Neural progenitor cell (in vitro differentiated cells): ENCODE results near the gene DLX6. TPM values are rescaled to one million over a fixed set of nuclear protein-coding genes. Genes with fewer than 3 reads are reported as not detected.

Source experiments
- DNase-seq: peaks from one replicate; pipeline ENCODE4 v3.0.0-alpha.2; 2016; ENCODE audit warnings: low spot score
- H2AFZ ChIP-seq: fragments of 200-600 bp; sonication (generic); replicated peaks from 2 replicates; pipeline ENCODE4 v1.6.1; 2016; ENCODE audit warnings: antibody characterized with exemption
- H3F3A ChIP-seq: fragments of 200-600 bp; sonication (generic); 2 replicates; pipeline ENCODE4 v1.6.1; 2016; ENCODE audit warnings: antibody characterized with exemption, low read depth
- H3K27ac ChIP-seq: fragments of 200-600 bp; sonication (generic); 2 replicates; pipeline ENCODE4 v1.5.1; 2016; ENCODE audit warnings: mild to moderate bottlenecking
- H3K27me3 ChIP-seq: fragments of 200-600 bp; sonication (generic); 2 replicates; pipeline ENCODE4 v1.6.1; 2016; ENCODE audit warnings: mild to moderate bottlenecking, moderate library complexity
- H3K36me3 ChIP-seq: fragments of 200-600 bp; sonication (generic); 2 replicates; pipeline ENCODE4 v1.5.1; 2016
- H3K4me1 ChIP-seq: fragments of 200-600 bp; sonication (generic); 2 replicates; pipeline ENCODE4 v1.6.1; 2016; ENCODE audit warnings: mixed run types
- H3K4me2 ChIP-seq: fragments of 200-600 bp; sonication (generic); 2 replicates; pipeline ENCODE4 v1.6.1; 2016
- H3K4me3 ChIP-seq: fragments of 200-600 bp; sonication (generic); 2 replicates; pipeline ENCODE4 v1.5.1; 2016
- H3K79me2 ChIP-seq: fragments of 200-600 bp; sonication (generic); 2 replicates; pipeline ENCODE4 v1.6.1; 2016; ENCODE audit warnings: low read depth
- H3K9ac ChIP-seq: fragments of 200-600 bp; sonication (generic); 2 replicates; pipeline ENCODE4 v1.6.1; 2016
- H3K9me3 ChIP-seq: fragments of 200-600 bp; sonication (generic); 2 replicates; pipeline ENCODE4 v1.5.1; 2016; ENCODE audit warnings: low read depth
- H4K20me1 ChIP-seq: fragments of 200-600 bp; sonication (generic); 2 replicates; pipeline ENCODE4 v1.6.1; 2016; ENCODE audit warnings: low read depth
- H3K27ac Mint-ChIP-seq: 3 replicates; pipeline ENCODE4 v1.8.0; 2021; ENCODE audit warnings: mixed read lengths
- H3K27me3 Mint-ChIP-seq: 2 replicates; pipeline ENCODE4 v1.8.0; 2022; ENCODE audit warnings: low read depth, mild to moderate bottlenecking, inconsistent platforms, moderate library complexity, mixed read lengths; ENCODE audit not compliant: insufficient read depth
- H3K36me3 Mint-ChIP-seq: 3 replicates; pipeline ENCODE4 v1.8.0; 2021; ENCODE audit warnings: mixed read lengths
- H3K4me1 Mint-ChIP-seq: 3 replicates; pipeline ENCODE4 v1.8.0; 2021; ENCODE audit warnings: mixed read lengths
- H3K4me3 Mint-ChIP-seq: 3 replicates; pipeline ENCODE4 v1.8.0; 2021; ENCODE audit warnings: mild to moderate bottlenecking, moderate library complexity, mixed read lengths
- H3K9me3 Mint-ChIP-seq: 3 replicates; pipeline ENCODE4 v1.8.0; 2020; ENCODE audit warnings: mixed read lengths
- CTCF ChIP-seq: fragments of 200-600 bp; sonication (generic); IDR thresholded peaks from 2 replicates; pipeline ENCODE4 v1.5.1; 2017; ENCODE audit warnings: antibody characterized with exemption, mild to moderate bottlenecking
- EZH2 ChIP-seq: fragments of 200-600 bp; sonication (generic); IDR thresholded peaks from 2 replicates; pipeline ENCODE4 v1.6.1; 2017; ENCODE audit warnings: antibody characterized with exemption, mild to moderate bottlenecking, moderate library complexity
- EZH2phosphoT487 ChIP-seq: fragments of 200-600 bp; sonication (generic); IDR thresholded peaks from 2 replicates; pipeline ENCODE4 v1.6.1; 2017; ENCODE audit warnings: antibody characterized with exemption
- total RNA-seq: library from RNA; depleted of rRNA; stranded (reverse); fragments of >200 nt; gene quantifications from 2 replicates; pipeline ENCODE4 v1.2.3, GENCODE V29; 2015; ENCODE audit warnings: low replicate concordance

DLX6 gene
- 0.19 TPM in 1 of 2 replicates, not detected in the other for total RNA-seq

DNA sequence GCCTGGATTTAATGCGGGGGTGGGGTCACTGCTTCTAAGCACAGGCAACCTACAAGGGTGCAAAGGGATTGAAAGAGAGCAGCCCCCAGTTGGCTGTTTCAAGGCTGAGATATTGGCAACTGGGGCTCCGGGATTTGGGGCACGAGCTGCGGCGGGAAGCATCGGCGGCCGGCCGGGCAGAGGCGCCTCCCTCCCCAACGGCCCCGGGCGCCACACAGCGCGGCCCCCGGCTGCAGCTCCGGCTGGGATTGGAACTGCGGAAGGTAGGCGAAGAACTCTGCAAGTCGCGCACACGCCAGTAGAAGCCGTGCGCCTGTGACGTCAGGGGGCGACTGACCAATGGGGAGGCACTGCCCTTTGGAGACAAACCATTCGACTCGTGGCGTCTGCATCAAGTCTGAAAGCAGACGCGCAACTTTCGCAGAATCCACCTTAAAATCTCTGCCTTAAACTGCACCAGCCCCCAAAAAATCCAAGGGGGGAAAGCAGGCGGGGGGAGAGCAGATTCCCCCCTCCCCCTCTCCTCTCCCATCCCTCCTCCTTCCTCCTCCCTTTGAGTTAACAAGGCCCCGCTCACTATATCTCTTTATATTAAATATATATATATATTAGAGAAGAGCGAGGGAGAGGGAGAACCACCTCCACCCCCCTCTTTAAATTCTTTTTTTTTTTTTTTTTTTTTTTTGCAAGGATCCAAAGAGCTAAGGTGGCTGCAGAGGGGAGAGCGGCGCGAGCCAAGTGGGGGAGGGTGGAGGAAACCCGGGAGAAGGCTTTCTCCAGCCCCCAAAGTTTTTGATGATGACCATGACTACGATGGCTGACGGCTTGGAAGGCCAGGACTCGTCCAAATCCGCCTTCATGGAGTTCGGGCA lies at the start of gene DLX6:
Gene DLX6 (plus strand): TSS at position 371 of the 872 bp plus-strand sequence. CDS start 425 bp downstream, at position 796.
- H3K36me3 Mint-ChIP-seq: no peaks in the 10 kb centered on the region
- Histone ChIP-seq H3K4me2 (peak within 1 kb of the TSS; percentile 84), H3K4me3 (peak within 1 kb of the TSS; percentile 47), H3K27me3 (peaks cover 100% of the 10 kb centered on the region), H3K27ac (no peak within 1 kb of the TSS), H4K20me1 (peaks cover 87% of the 10 kb centered on the region), H2AFZ (no peak within 1 kb of the TSS), H3F3A (peaks cover 59% of the 10 kb centered on the region), H3K9me3 (no peaks in the 10 kb centered on the region), H3K36me3 (no peaks in the 10 kb centered on the region), H3K4me1 (peaks cover 11% of the 10 kb centered on the region), H3K9ac (no peak within 1 kb of the TSS), H3K79me2 (no peaks in the 10 kb centered on the region)
- no peak within 1 kb of the TSS for H3K27ac Mint-ChIP-seq
- DNase-seq: peak; percentile 95
- peaks cover 7% of the 10 kb centered on the region for H3K4me1 Mint-ChIP-seq
- peak within 1 kb of the TSS; percentile 88 for H3K4me3 Mint-ChIP-seq
- peaks cover 89% of the 10 kb centered on the region for H3K27me3 Mint-ChIP-seq
- no peak for TF ChIP-seq EZH2phosphoT487
- TF ChIP-seq CTCF: no peak
- no peak for TF ChIP-seq EZH2
- peaks cover 3% of the 10 kb centered on the region for H3K9me3 Mint-ChIP-seq

DNA sequence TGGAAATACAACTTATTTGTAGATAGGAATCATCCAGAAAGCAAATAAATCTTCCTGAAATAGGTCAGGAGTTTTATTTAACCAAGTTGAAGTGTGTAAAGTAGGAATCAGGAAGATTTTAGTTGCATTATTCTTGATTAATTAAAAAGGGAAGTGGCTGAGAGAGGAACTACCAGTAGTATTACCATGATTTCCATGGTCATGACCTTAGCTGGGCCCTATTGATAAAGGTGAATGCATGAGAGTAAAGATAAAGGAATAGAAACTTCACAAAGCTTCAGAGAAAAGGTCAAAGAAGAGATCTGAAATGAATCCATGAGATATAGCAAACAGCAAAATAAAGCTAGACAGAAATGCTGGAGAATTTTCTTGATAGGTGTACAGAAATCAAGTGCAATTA lies 46.2 kb upstream of the DLX6 start:
- no peaks in the 10 kb centered on the region for H3K4me1 Mint-ChIP-seq
- no peak for DNase-seq
- Histone ChIP-seq H4K20me1 (no peaks in the 10 kb centered on the region), H3K36me3 (no peaks in the 10 kb centered on the region), H3K9ac (no peak overlapping the region), H3K4me3 (no peak overlapping the region), H3K27ac (no peak overlapping the region), H3K4me2 (no peak overlapping the region), H2AFZ (no peak overlapping the region), H3K4me1 (no peaks in the 10 kb centered on the region), H3F3A (no peaks in the 10 kb centered on the region), H3K27me3 (peaks cover 39% of the 10 kb centered on the region), H3K9me3 (no peaks in the 10 kb centered on the region), H3K79me2 (no peaks in the 10 kb centered on the region)
- no peak overlapping the region for H3K27ac Mint-ChIP-seq
- peaks cover 3% of the 10 kb centered on the region for H3K27me3 Mint-ChIP-seq
- TF ChIP-seq EZH2phosphoT487 (no peak), EZH2 (no peak), CTCF (no peak)
- H3K9me3 Mint-ChIP-seq: no peaks in the 10 kb centered on the region
- no peaks in the 10 kb centered on the region for H3K36me3 Mint-ChIP-seq
- no peak overlapping the region for H3K4me3 Mint-ChIP-seq

GRCh38 chr7:96962221-96962885 lies 43.0 kb upstream of the DLX6 start:
- Histone ChIP-seq H4K20me1 (no peaks in the 10 kb centered on the region), H3K4me1 (no peaks in the 10 kb centered on the region), H3K4me3 (no peak overlapping the region), H2AFZ (no peak overlapping the region), H3K9me3 (no peaks in the 10 kb centered on the region), H3K4me2 (no peak overlapping the region), H3K79me2 (no peaks in the 10 kb centered on the region), H3K27me3 (peaks cover 54% of the 10 kb centered on the region), H3K9ac (no peak overlapping the region), H3K27ac (no peak overlapping the region), H3F3A (no peaks in the 10 kb centered on the region), H3K36me3 (no peaks in the 10 kb centered on the region)
- no peaks in the 10 kb centered on the region for H3K36me3 Mint-ChIP-seq
- no peaks in the 10 kb centered on the region for H3K9me3 Mint-ChIP-seq
- peaks cover 5% of the 10 kb centered on the region for H3K27me3 Mint-ChIP-seq
- no peak for DNase-seq
- no peaks in the 10 kb centered on the region for H3K4me1 Mint-ChIP-seq
- TF ChIP-seq EZH2phosphoT487 (no peak), EZH2 (no peak), CTCF (no peak)
- H3K4me3 Mint-ChIP-seq: no peak overlapping the region
- no peak overlapping the region for H3K27ac Mint-ChIP-seq
